ENCODE data around the gene SLC16A12.

SLC16A12 gene

GRCh38 chr10:89505640-89506275 lies 29.6 kb downstream of the SLC16A12 start:
- DNase-seq: no peak

- no peak for DNase-seq
Observed at GRCh38 chr10:89504691-89505090, 30.7 kb downstream of the SLC16A12 start.

GRCh38 chr10:89503652-89504370 lies 31.6 kb downstream of the SLC16A12 start:
- no peak for DNase-seq

DNA sequence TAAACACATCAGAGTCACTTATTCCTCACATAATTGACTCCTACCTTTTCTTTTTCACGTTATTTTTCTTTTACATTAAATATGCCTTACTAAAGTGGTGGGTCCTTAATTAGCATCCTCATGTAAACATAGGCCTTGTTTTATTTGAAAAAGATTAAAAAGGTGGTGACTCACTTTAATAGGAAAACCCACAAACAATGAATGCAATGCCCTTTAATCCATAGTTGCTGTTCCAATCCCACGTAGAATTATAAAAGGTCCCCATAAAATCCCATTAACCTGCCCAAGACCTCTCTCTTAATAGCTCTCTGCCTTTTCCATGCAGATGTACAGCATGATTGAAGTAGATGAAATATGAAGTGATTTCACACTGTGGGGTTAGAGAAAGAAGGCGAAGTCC lies 32.2 kb downstream of the SLC16A12 start:
- DNase-seq: no peak

- DNase-seq: no peak
Observed at GRCh38 chr10:89502549-89502948, 32.8 kb downstream of the SLC16A12 start.

DNA sequence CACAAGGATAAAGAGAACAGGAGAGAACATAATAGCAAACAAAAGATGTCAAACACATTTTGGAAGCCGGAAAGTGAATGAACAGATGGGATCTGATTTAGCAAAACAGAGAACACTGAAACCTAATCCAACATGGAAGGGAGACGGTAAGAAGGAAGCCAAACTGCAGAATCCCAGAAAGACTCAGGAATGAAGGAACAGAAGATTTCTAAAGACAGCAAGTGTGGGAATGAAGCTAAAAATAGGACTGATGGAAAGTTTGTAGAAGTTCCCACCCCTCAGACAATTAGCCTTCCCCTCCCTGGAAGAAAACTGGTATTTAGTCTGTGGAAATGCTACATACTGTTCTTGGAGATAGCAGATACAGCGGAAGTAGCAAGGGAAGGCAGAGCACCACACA lies 40.8 kb downstream of the SLC16A12 start:
- no peak for DNase-seq

DNA sequence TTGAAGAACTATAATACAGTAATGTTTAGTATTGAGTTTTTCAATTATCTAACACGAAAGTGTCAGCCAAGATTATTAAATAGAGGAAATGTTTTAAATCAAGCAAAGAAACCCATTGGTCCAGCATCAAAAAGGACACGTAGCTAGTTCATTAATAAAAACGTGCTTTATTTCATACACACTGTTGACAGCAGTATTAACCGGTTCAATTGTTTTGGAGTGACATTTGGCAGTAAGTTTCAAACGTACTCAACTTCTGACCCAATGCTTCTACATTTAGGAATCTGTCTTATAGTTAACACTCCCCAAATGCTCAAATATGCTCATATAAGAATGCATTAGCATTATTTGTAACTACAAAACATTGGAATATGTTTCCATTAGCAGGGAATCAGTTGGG lies 41.3 kb downstream of the SLC16A12 start:
- no peak for DNase-seq

DNA sequence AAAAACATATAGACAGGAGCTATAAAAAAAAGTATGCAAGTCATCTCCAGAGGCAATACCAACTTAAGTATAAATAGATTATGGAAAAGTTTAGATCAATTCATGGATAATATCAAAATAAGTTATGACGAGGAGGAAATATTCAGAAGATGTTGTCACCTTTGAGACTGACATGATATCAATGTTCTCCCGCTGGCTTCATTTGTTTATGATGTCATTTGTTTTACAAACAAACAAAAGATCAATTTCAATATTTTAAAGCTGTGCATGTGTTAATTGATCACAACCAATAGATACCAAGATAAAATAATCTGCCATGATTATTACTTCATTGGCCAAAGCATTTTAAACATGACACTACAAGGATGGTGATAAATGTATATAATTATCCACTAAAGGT lies 43.5 kb downstream of the SLC16A12 start:
- no peak for DNase-seq

DNA sequence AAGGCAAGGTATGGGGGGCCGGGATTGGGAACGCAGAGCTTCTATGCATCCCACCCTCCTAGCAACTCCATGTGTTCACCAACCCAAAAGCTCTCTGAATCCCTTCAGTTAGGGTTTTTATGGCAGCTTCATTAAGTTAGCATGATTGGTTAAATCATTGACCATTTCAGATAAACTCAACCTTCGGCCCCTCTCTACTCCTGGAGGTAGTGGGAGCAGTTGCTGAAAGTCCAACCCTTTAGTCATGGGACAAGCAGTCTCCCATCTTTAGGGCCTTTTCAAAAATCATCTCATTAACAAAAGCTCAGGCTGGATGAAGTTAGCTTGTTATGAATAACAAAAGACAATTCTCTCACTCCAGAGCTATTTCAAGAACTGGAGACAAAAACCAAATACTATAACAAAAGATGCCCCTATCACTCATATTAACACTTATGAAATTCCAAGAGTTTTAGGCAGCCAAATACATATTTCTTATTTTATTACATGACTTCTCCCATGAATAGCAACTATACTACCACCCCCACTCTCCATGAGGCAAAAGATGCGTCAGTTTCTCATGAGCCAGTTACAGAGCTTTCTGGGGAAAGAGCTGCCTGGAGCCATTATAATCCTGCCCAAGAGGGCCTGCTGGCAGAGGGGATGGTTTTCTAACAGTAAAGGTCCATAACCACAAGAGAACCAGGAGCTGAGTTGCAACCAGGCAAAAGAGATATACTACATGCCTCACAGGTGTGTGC lies 44.6 kb downstream of the SLC16A12 start:
- DNase-seq: no peak

- no peak for DNase-seq
Observed at GRCh38 chr10:89482256-89482655, 53.1 kb downstream of the SLC16A12 start.

- DNase-seq: no peak
Observed at GRCh38 chr10:89481662-89482061, 53.7 kb downstream of the SLC16A12 start.

GRCh38 chr10:89479771-89480446 lies 55.5 kb downstream of the SLC16A12 start:
- no peak for DNase-seq

DNA sequence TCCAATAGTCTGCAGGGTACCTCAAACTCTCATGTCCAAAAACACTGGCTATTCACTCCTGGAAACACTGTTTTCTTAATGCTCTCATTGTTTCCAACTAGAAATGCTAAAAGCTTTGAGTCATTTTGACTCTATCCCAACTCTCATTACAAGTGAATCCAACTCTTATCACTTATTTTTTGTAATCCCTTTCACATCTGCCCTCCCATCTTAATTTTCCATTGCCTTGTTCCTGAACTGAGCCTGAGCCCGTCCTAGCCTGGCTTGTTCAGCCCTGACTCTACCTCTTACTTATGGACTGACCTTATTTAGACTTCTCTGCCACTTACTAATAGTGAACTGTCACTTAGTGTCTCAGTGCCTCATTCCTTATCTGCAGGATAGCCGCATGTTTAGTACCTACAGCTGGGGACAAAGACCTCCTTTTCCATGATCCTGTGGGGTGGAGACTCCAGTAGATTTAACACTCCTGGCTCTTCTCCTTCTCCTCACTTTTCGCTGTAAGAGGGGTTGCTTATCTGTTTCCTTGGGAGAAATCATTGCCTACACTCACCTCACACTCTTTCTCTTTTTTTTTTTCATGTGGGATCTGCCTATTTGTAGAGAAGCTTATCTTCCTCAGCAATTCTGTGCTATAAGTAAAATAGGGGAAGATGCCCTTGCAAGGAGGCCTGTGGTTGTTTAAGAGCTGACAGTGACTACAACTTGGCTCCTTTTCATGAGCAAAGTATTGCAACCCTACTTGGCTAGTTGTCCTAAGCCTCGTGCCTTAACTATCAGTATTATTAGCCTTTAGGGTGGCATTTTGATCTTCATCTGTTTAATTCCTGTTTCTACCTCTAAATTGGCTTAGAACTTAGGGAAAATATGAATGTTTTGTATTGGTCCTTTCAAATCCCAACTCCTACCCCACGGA lies 56.4 kb downstream of the SLC16A12 start:
- DNase-seq: no peak

GRCh38 chr10:89478085-89478738 lies 57.2 kb downstream of the SLC16A12 start:
- no peak for DNase-seq

- DNase-seq: no peak
Observed at GRCh38 chr10:89476150-89476549, 59.2 kb downstream of the SLC16A12 start.

- DNase-seq: no peak
Observed at GRCh38 chr10:89475591-89475998, 59.8 kb downstream of the SLC16A12 start.

DNA sequence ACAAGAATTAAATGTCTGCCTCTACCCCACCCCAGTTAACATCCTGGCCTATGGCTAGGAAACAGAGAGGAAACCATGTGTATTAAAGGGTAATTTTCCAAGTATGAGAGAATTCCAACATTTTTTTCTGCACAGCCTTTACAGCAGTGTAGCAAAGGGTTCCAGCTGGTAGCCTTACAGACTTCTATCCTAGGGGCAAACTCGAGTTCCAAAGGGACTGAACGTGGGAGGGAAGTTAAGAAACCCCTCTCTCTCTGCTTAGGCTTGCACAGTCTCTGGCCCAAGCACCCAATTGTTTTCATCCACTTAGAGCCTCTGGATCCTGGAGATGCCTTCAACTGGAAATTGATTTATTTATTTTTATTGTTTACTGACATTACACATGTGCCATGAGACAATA lies 60.3 kb downstream of the SLC16A12 start:
- DNase-seq: no peak

- DNase-seq: no peak
Observed at GRCh38 chr10:89474452-89474851, 60.9 kb downstream of the SLC16A12 start.

- no peak for DNase-seq
Observed at GRCh38 chr10:89471110-89471809, 64.1 kb downstream of the SLC16A12 start.

- no peak for DNase-seq
Observed at GRCh38 chr10:89470628-89471027, 64.8 kb downstream of the SLC16A12 start.

GRCh38 chr10:89469517-89469916 lies 65.9 kb downstream of the SLC16A12 start:
- no peak for DNase-seq

Measured in DMS79 (cell line).